Neural progenitor cell (in vitro differentiated cells): Measurements from ENCODE around the gene SLC48A1. TPM values are rescaled to one million over a fixed set of nuclear protein-coding genes. Genes with fewer than 3 reads are reported as not detected.
A peak's percentile ranks its signal among the peaks of the same experiment; 100 is the strongest.

Experiments
- DNase-seq: peaks from one replicate; pipeline ENCODE4 v3.0.0-alpha.2; 2016; ENCODE audit warnings: low spot score
- H2AFZ ChIP-seq: fragments of 200-600 bp; sonication (generic); replicated peaks from 2 replicates; pipeline ENCODE4 v1.6.1; 2016; ENCODE audit warnings: antibody characterized with exemption
- H3F3A ChIP-seq: fragments of 200-600 bp; sonication (generic); 2 replicates; pipeline ENCODE4 v1.6.1; 2016; ENCODE audit warnings: antibody characterized with exemption, low read depth
- H3K27ac ChIP-seq: fragments of 200-600 bp; sonication (generic); 2 replicates; pipeline ENCODE4 v1.5.1; 2016; ENCODE audit warnings: mild to moderate bottlenecking
- H3K27me3 ChIP-seq: fragments of 200-600 bp; sonication (generic); 2 replicates; pipeline ENCODE4 v1.6.1; 2016; ENCODE audit warnings: mild to moderate bottlenecking, moderate library complexity
- H3K36me3 ChIP-seq: fragments of 200-600 bp; sonication (generic); 2 replicates; pipeline ENCODE4 v1.5.1; 2016
- H3K4me1 ChIP-seq: fragments of 200-600 bp; sonication (generic); 2 replicates; pipeline ENCODE4 v1.6.1; 2016; ENCODE audit warnings: mixed run types
- H3K4me2 ChIP-seq: fragments of 200-600 bp; sonication (generic); 2 replicates; pipeline ENCODE4 v1.6.1; 2016
- H3K4me3 ChIP-seq: fragments of 200-600 bp; sonication (generic); 2 replicates; pipeline ENCODE4 v1.5.1; 2016
- H3K79me2 ChIP-seq: fragments of 200-600 bp; sonication (generic); 2 replicates; pipeline ENCODE4 v1.6.1; 2016; ENCODE audit warnings: low read depth
- H3K9ac ChIP-seq: fragments of 200-600 bp; sonication (generic); 2 replicates; pipeline ENCODE4 v1.6.1; 2016
- H3K9me3 ChIP-seq: fragments of 200-600 bp; sonication (generic); 2 replicates; pipeline ENCODE4 v1.5.1; 2016; ENCODE audit warnings: low read depth
- H4K20me1 ChIP-seq: fragments of 200-600 bp; sonication (generic); 2 replicates; pipeline ENCODE4 v1.6.1; 2016; ENCODE audit warnings: low read depth
- H3K27ac Mint-ChIP-seq: 3 replicates; pipeline ENCODE4 v1.8.0; 2021; ENCODE audit warnings: mixed read lengths
- H3K27me3 Mint-ChIP-seq: 2 replicates; pipeline ENCODE4 v1.8.0; 2022; ENCODE audit warnings: low read depth, mild to moderate bottlenecking, inconsistent platforms, moderate library complexity, mixed read lengths; ENCODE audit not compliant: insufficient read depth
- H3K36me3 Mint-ChIP-seq: 3 replicates; pipeline ENCODE4 v1.8.0; 2021; ENCODE audit warnings: mixed read lengths
- H3K4me1 Mint-ChIP-seq: 3 replicates; pipeline ENCODE4 v1.8.0; 2021; ENCODE audit warnings: mixed read lengths
- H3K4me3 Mint-ChIP-seq: 3 replicates; pipeline ENCODE4 v1.8.0; 2021; ENCODE audit warnings: mild to moderate bottlenecking, moderate library complexity, mixed read lengths
- H3K9me3 Mint-ChIP-seq: 3 replicates; pipeline ENCODE4 v1.8.0; 2020; ENCODE audit warnings: mixed read lengths
- CTCF ChIP-seq: fragments of 200-600 bp; sonication (generic); IDR thresholded peaks from 2 replicates; pipeline ENCODE4 v1.5.1; 2017; ENCODE audit warnings: antibody characterized with exemption, mild to moderate bottlenecking
- EZH2 ChIP-seq: fragments of 200-600 bp; sonication (generic); IDR thresholded peaks from 2 replicates; pipeline ENCODE4 v1.6.1; 2017; ENCODE audit warnings: antibody characterized with exemption, mild to moderate bottlenecking, moderate library complexity
- EZH2phosphoT487 ChIP-seq: fragments of 200-600 bp; sonication (generic); IDR thresholded peaks from 2 replicates; pipeline ENCODE4 v1.6.1; 2017; ENCODE audit warnings: antibody characterized with exemption
- total RNA-seq: library from RNA; depleted of rRNA; stranded (reverse); fragments of >200 nt; gene quantifications from 2 replicates; pipeline ENCODE4 v1.2.3, GENCODE V29; 2015; ENCODE audit warnings: low replicate concordance

Gene SLC48A1
- total RNA-seq, 1 donor from 2014 or later = 8.3 TPM

GRCh38 chr12:47736216-47736615 is 36.8 kb upstream of the SLC48A1 start:
- Histone ChIP-seq H3K36me3 (no peaks in the 10 kb centered on the region), H3K79me2 (no peaks in the 10 kb centered on the region), H3K27me3 (no peaks in the 10 kb centered on the region), H3K4me3 (no peak overlapping the region), H3K27ac (no peak overlapping the region), H3K9me3 (no peaks in the 10 kb centered on the region), H3K4me1 (peaks cover 18% of the 10 kb centered on the region), H3K4me2 (no peak overlapping the region), H4K20me1 (no peaks in the 10 kb centered on the region), H2AFZ (no peak overlapping the region), H3F3A (no peaks in the 10 kb centered on the region), H3K9ac (no peak overlapping the region)
- Mint-ChIP-seq H3K36me3 (no peaks in the 10 kb centered on the region), H3K9me3 (no peaks in the 10 kb centered on the region), H3K27ac (no peak overlapping the region), H3K4me3 (no peak overlapping the region), H3K27me3 (peaks cover 4% of the 10 kb centered on the region), H3K4me1 (peaks cover 27% of the 10 kb centered on the region)
- TF ChIP-seq CTCF (no peak), EZH2 (no peak), EZH2phosphoT487 (no peak)
- DNase-seq = no peak

- H4K20me1 ChIP-seq = no peaks in the 10 kb centered on the region
- no peaks in the 10 kb centered on the region for H3K36me3 ChIP-seq
- H3F3A ChIP-seq = no peaks in the 10 kb centered on the region
- Mint-ChIP-seq H3K4me3 (no peak overlapping the region), H3K27me3 (peaks cover 4% of the 10 kb centered on the region), H3K27ac (peak overlapping the region; percentile 81), H3K4me1 (peaks cover 31% of the 10 kb centered on the region), H3K36me3 (no peaks in the 10 kb centered on the region), H3K9me3 (no peaks in the 10 kb centered on the region)
- H3K4me2 ChIP-seq = no peak overlapping the region
- H3K9ac ChIP-seq = no peak overlapping the region
- no peaks in the 10 kb centered on the region for H3K9me3 ChIP-seq
- H3K27ac ChIP-seq = no peak overlapping the region
- no peaks in the 10 kb centered on the region for H3K27me3 ChIP-seq
- no peak overlapping the region for H3K4me3 ChIP-seq
- H3K79me2 ChIP-seq = no peaks in the 10 kb centered on the region
- no peak for TF ChIP-seq EZH2phosphoT487
- no peak for TF ChIP-seq CTCF
- no peak for TF ChIP-seq EZH2
- peaks cover 23% of the 10 kb centered on the region for H3K4me1 ChIP-seq
- H2AFZ ChIP-seq = no peak overlapping the region
- no peak for DNase-seq
These were observed 36.0 kb upstream of the SLC48A1 start for GRCh38 chr12:47736877-47737676.

GRCh38 chr12:47737936-47738594 is 35.0 kb upstream of the SLC48A1 start:
- Mint-ChIP-seq H3K4me3 (no peak overlapping the region), H3K9me3 (no peaks in the 10 kb centered on the region), H3K27me3 (peaks cover 4% of the 10 kb centered on the region), H3K36me3 (no peaks in the 10 kb centered on the region), H3K27ac (no peak overlapping the region), H3K4me1 (peaks cover 31% of the 10 kb centered on the region)
- H3K4me2 ChIP-seq = no peak overlapping the region
- TF ChIP-seq EZH2phosphoT487 (no peak), EZH2 (no peak), CTCF (no peak)
- no peak overlapping the region for H3K4me3 ChIP-seq
- no peak overlapping the region for H3K9ac ChIP-seq
- H3F3A ChIP-seq = no peaks in the 10 kb centered on the region
- H3K79me2 ChIP-seq = no peaks in the 10 kb centered on the region
- H3K27me3 ChIP-seq = no peaks in the 10 kb centered on the region
- H3K27ac ChIP-seq = no peak overlapping the region
- no peak for DNase-seq
- H3K36me3 ChIP-seq = no peaks in the 10 kb centered on the region
- H2AFZ ChIP-seq = no peak overlapping the region
- peaks cover 23% of the 10 kb centered on the region for H3K4me1 ChIP-seq
- H4K20me1 ChIP-seq = no peaks in the 10 kb centered on the region
- no peaks in the 10 kb centered on the region for H3K9me3 ChIP-seq
